H1 (cell line): Measurements from ENCODE around the gene FOLR3. TPM values are rescaled to one million over a fixed set of nuclear protein-coding genes. Genes with fewer than 3 reads are reported as not detected.

ENCODE experiments used
- CTCF ChIA-PET: fragments of 300-600 bp; sonication (Branson Sonifier 250); formaldehyde crosslinking; loops from one replicate; lab custom pipeline; 2021; ENCODE audit not compliant: partially characterized antibody; lab: Charles Lee
- POLR2A ChIA-PET: fragments of 300-600 bp; sonication (Branson Sonifier 250); formaldehyde crosslinking; loops from one replicate; lab custom pipeline; 2021; ENCODE audit warnings: inconsistent platforms; ENCODE audit not compliant: partially characterized antibody; lab: Charles Lee
- DNase-seq, 2 experiments: peaks; one replicate each; pipeline versions ENCODE4 v3.0.0 to v3.0.0-alpha.2; 2010 to 2022; ENCODE audit warnings: low spot score in 2 of 2, low read depth in 1 of 2, mixed read lengths in 1 of 2
- FAIRE-seq: peaks from 2 replicates; lab custom pipeline; 2011; peaks lifted over from hg19 to GRCh38; lab: Jason Lieb, UNC
- H2AFZ ChIP-seq: 2 replicates; pipeline ENCODE4 v1.8.1; 2012; ENCODE audit warnings: low read length, inconsistent platforms
- H2AK5ac ChIP-seq: 2 replicates; pipeline ENCODE4 v1.6.1; 2013; ENCODE audit warnings: low read depth, low read length
- H2BK120ac ChIP-seq: replicated peaks from 2 replicates; pipeline ENCODE3; 2013; ENCODE audit warnings: low read depth, low read length, inconsistent platforms
- H2BK12ac ChIP-seq: 2 replicates; pipeline ENCODE4 v1.6.1; 2013; ENCODE audit warnings: low read depth, low read length
- H2BK15ac ChIP-seq: 2 replicates; pipeline ENCODE4 v1.6.1; 2013; ENCODE audit warnings: low read length
- H2BK20ac ChIP-seq: 2 replicates; pipeline ENCODE4 v1.6.1; 2013; ENCODE audit warnings: low read length
- H2BK5ac ChIP-seq: 2 replicates; pipeline ENCODE4 v1.6.1; 2013; ENCODE audit warnings: low read depth, low read length
- H3K14ac ChIP-seq: 2 replicates; pipeline ENCODE4 v1.6.1; 2013; ENCODE audit warnings: inconsistent platforms; ENCODE audit not compliant: insufficient read length
- H3K18ac ChIP-seq: 2 replicates; pipeline ENCODE4 v1.6.1; 2013; ENCODE audit warnings: low read length; ENCODE audit errors: extremely low read depth
- H3K23ac ChIP-seq: 2 replicates; pipeline ENCODE4 v1.6.1; 2013; ENCODE audit warnings: inconsistent platforms; ENCODE audit not compliant: insufficient read length
- H3K23me2 ChIP-seq: 2 replicates; pipeline ENCODE4 v1.6.1; 2013; ENCODE audit warnings: low read depth, low read length
- H3K27ac ChIP-seq: 2 replicates; pipeline ENCODE4 v1.6.1; 2011; ENCODE audit warnings: low read depth, low read length, inconsistent platforms
- H3K27me3 ChIP-seq, 4 experiments: replicated peaks in 1 of 4; 1 replicate in 1 of 4; 2 replicates in 3 of 4; pipeline versions ENCODE4 v1.6.1 to v1.8.1; 2011 to 2013; ENCODE audit warnings: low read length in 3 of 4, mild to moderate bottlenecking in 3 of 4, inconsistent platforms in 2 of 4, mixed read lengths in 2 of 4, moderate library complexity in 1 of 4; ENCODE audit not compliant: control insufficient read depth in 3 of 4, insufficient read depth in 3 of 4; ENCODE audit errors: extremely low read depth in 1 of 4
- H3K36me3 ChIP-seq, 4 experiments: 2 replicates each; pipeline versions ENCODE4 v1.6.1 to v1.8.1; 2011 to 2013; ENCODE audit warnings: mild to moderate bottlenecking in 4 of 4, low read length in 3 of 4, moderate library complexity in 2 of 4, control low read depth in 1 of 4, inconsistent platforms in 1 of 4; ENCODE audit not compliant: insufficient read depth in 4 of 4, control insufficient read depth in 2 of 4
- H3K4ac ChIP-seq: replicated peaks from 2 replicates; pipeline ENCODE3; 2013; ENCODE audit warnings: low read length, low read depth, mixed read lengths, inconsistent platforms; ENCODE audit not compliant: insufficient read length
- H3K4me1 ChIP-seq, 4 experiments: replicated peaks in 1 of 4; 1 replicate in 1 of 4; 2 replicates in 3 of 4; pipeline versions ENCODE4 v1.6.1 to v1.8.1; 2011 to 2013; ENCODE audit warnings: low read length in 3 of 4, inconsistent platforms in 2 of 4, mixed read lengths in 1 of 4; ENCODE audit not compliant: insufficient read depth in 4 of 4, control insufficient read depth in 3 of 4
- H3K4me2 ChIP-seq, 2 experiments: 2 replicates each; pipeline versions ENCODE4 v1.6.1 to v1.8.1; 2011 to 2013; ENCODE audit warnings: low read depth in 2 of 2, low read length in 2 of 2, control low read depth in 1 of 2, inconsistent platforms in 1 of 2, mild to moderate bottlenecking in 1 of 2; ENCODE audit not compliant: insufficient read depth in 1 of 2
- H3K4me3 ChIP-seq, 4 experiments: fragments of 200-600, 300-600 bp in 1 of 4; sonication (generic), shearing (Covaris generic), sonication (Bioruptor Twin) in 1 of 4; 2 replicates each; pipeline versions ENCODE4 v1.5.1 to v1.8.1; 2011 to 2016; ENCODE audit warnings: low read length in 4 of 4, low read depth in 3 of 4, control low read depth in 2 of 4, inconsistent platforms in 2 of 4, mild to moderate bottlenecking in 2 of 4, mixed read lengths in 1 of 4, moderate library complexity in 1 of 4; ENCODE audit not compliant: insufficient read depth in 2 of 4; ENCODE audit errors: extremely low read depth in 1 of 4
- H3K56ac ChIP-seq: replicated peaks from 2 replicates; pipeline ENCODE3; 2013; ENCODE audit warnings: low read depth, mild to moderate bottlenecking, mixed read lengths, low read length, inconsistent platforms; ENCODE audit not compliant: insufficient read length
- H3K79me1 ChIP-seq: 2 replicates; pipeline ENCODE4 v1.6.1; 2013; ENCODE audit warnings: low read depth, low read length, control low read depth
- H3K79me2 ChIP-seq, 2 experiments: 2 replicates each; pipeline versions ENCODE4 v1.6.1 to v1.8.1; 2012 to 2013; ENCODE audit warnings: low read length in 2 of 2, mild to moderate bottlenecking in 2 of 2, inconsistent platforms in 1 of 2; ENCODE audit not compliant: insufficient read depth in 2 of 2, control insufficient read depth in 1 of 2
- H3K9ac ChIP-seq, 4 experiments: replicated peaks in 1 of 4; 1 replicate in 1 of 4; 2 replicates in 3 of 4; pipeline versions ENCODE4 v1.6.1 to v1.8.1; 2011 to 2013; ENCODE audit warnings: low read depth in 3 of 4, low read length in 3 of 4, control low read depth in 2 of 4, mild to moderate bottlenecking in 2 of 4, moderate library complexity in 2 of 4, inconsistent platforms in 1 of 4; ENCODE audit errors: extremely low read depth in 1 of 4
- H3K9me3 ChIP-seq, 2 experiments: 2 replicates each; pipeline versions ENCODE4 v1.6.1 to v1.8.1; 2012 to 2013; ENCODE audit warnings: mild to moderate bottlenecking in 2 of 2, moderate library complexity in 2 of 2, control low read depth in 1 of 2, inconsistent platforms in 1 of 2, low read depth in 1 of 2, low read length in 1 of 2, mixed read lengths in 1 of 2; ENCODE audit not compliant: insufficient read depth in 2 of 2
- H4K20me1 ChIP-seq, 2 experiments: replicated peaks in 1 of 2; 2 replicates each; pipeline versions ENCODE3 to v1.8.1; 2011 to 2013; ENCODE audit warnings: inconsistent platforms in 2 of 2, low read length in 2 of 2, mild to moderate bottlenecking in 1 of 2; ENCODE audit not compliant: insufficient read depth in 2 of 2, control insufficient read depth in 1 of 2
- H4K5ac ChIP-seq: 2 replicates; pipeline ENCODE4 v1.6.1; 2013; ENCODE audit warnings: low read length, low read depth, mixed read lengths, inconsistent platforms; ENCODE audit not compliant: insufficient read length
- H4K8ac ChIP-seq: 2 replicates; pipeline ENCODE4 v1.8.0; 2013; ENCODE audit warnings: mild to moderate bottlenecking, moderate library complexity, low read length, inconsistent platforms; ENCODE audit not compliant: insufficient read depth; ENCODE audit errors: extremely low read depth
- H4K91ac ChIP-seq: replicated peaks from 2 replicates; pipeline ENCODE3; 2013; ENCODE audit warnings: low read length, mixed read lengths, inconsistent platforms; ENCODE audit not compliant: insufficient read length
- CBX8 ChIP-seq: fragments of 300-800, 300-1000 bp; sonication (generic); IDR thresholded peaks from 2 replicates; pipeline ENCODE4 v1.7.1; 2016; ENCODE audit warnings: low read depth, low read length, borderline replicate concordance
- GABPA ChIP-seq: IDR thresholded peaks from 2 replicates; pipeline ENCODE4 v1.6.1; 2011; ENCODE audit warnings: mild to moderate bottlenecking, low read length, moderate library complexity, borderline replicate concordance; ENCODE audit not compliant: insufficient read depth
- HDAC2 ChIP-seq, 2 experiments: fragments of 300-600 bp in 1 of 2; sonication (generic) in 1 of 2; IDR thresholded peaks; 2 replicates each; pipeline ENCODE4 v1.6.1; 2011 to 2012; ENCODE audit warnings: low read depth in 2 of 2, low read length in 2 of 2, mild to moderate bottlenecking in 2 of 2, moderate library complexity in 2 of 2, borderline replicate concordance in 1 of 2, inconsistent platforms in 1 of 2
- KDM1A ChIP-seq: fragments of 200-600, 300-600 bp; sonication (generic); IDR thresholded peaks from 2 replicates; pipeline ENCODE4 v1.7.1; 2016; ENCODE audit warnings: mild to moderate bottlenecking, low read length, borderline replicate concordance
- RBBP5 ChIP-seq: IDR thresholded peaks from 2 replicates; pipeline ENCODE4 v1.7.1; 2012; ENCODE audit warnings: low read depth, mild to moderate bottlenecking, inconsistent platforms, low read length, moderate library complexity, borderline replicate concordance
- SIX5 ChIP-seq: IDR thresholded peaks from 2 replicates; pipeline ENCODE4 v1.6.1; 2011; ENCODE audit warnings: mild to moderate bottlenecking, low read depth, low read length
- WGBS, 2 experiments: shearing (Covaris generic) in 1 of 2; methylation state at CpG; one replicate each; pipeline versions ENCODE4 v1.1.6 to v1.1.7; 2013 to 2015; ENCODE audit warnings: low lambda C conversion rate in 2 of 2, mixed read lengths in 2 of 2, inconsistent platforms in 1 of 2, low coverage in 1 of 2, missing lambda C conversion rate in 1 of 2; ENCODE audit not compliant: insufficient replicate concordance in 2 of 2, insufficient coverage in 1 of 2, insufficient read length in 1 of 2; ENCODE audit errors: extremely low coverage in 1 of 2, missing lambda C conversion rate in 1 of 2; 5-methylcytosine and 5-hydroxymethylcytosine counted together
- polyA plus RNA-seq, 7 experiments: library from polyadenylated mRNA; depleted of rRNA in 3 of 7; stranded (reverse) in 5 of 7; unstranded in 2 of 7; fragments of >200 nt in 5 of 7; fragments of 200-250 nt in 2 of 7; gene quantifications; 1 replicate in 5 of 7; 2 replicates in 1 of 7; 4 replicates in 1 of 7; pipeline versions ENCODE4 v1.2.1 to v1.2.3, GENCODE V29; 2011 to 2013; ENCODE audit warnings: missing spikeins in 2 of 7, mixed read lengths in 2 of 7
- total RNA-seq: library from RNA; stranded (reverse); fragmentation: NEBNext Ultra II Directional; extraction: Animal tissue kit (Norgen Biotek cat#: 25700); gene quantifications from 2 replicates; pipeline ENCODE4 v1.2.1, GENCODE V29; 2021

The FOLR3 gene
- total and polyA plus RNA-seq, 2 of the 8 experiments (the other 6 are each of a cell fraction or from before 2014, with no cell fraction given): not detected

DNA sequence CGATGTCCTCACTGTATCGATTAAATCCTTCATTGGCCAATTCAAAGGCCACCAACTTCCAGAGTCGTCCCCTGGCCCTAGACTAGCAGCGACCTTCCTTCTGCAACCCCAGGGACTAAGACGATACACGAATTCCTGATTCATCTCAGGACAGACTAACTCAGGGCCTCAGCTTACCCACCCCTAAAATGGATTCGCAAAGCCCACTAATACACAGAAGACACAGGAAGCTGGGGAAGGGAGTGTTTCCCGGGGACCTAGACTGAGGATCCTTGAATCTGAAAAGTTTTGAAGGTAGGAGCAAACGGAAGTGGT lies 32.9 kb upstream of the FOLR3 start:
- no peak overlapping the region for H2AFZ ChIP-seq
- H3K4ac ChIP-seq: peak overlapping the region; percentile 9
- H3K18ac ChIP-seq: peak overlapping the region; percentile 26; the same call in 1 of the 2 replicates
- H2AK5ac ChIP-seq: peak overlapping the region; percentile 65; the same call in 1 of the 2 replicates
- H3K27ac ChIP-seq: peak overlapping the region; percentile 86
- H3K14ac ChIP-seq: peak overlapping the region; percentile 8
- H3K23ac ChIP-seq: no peak overlapping the region
- peaks cover 13% of the 10 kb centered on the region for H3K79me1 ChIP-seq
- H4K20me1 ChIP-seq: peaks cover 2 to 16% of the 10 kb centered on the region in 2 experiments
- FAIRE-seq (no peak), DNase-seq (no peak)
- peak overlapping the region; percentile 59 for H3K56ac ChIP-seq
- peaks cover 6% of the 10 kb centered on the region for H3K23me2 ChIP-seq
- peak overlapping the region; percentile 84 to 91 for H3K4me2 ChIP-seq
- no peaks in the 10 kb centered on the region for H3K9me3 ChIP-seq
- no peak overlapping the region for H4K5ac ChIP-seq
- 13% methylated on average over 9 of the region's 9 CpGs; no CpG with 5 or more reads in 1 of the 2 experiments for WGBS, 2 experiments
- H2BK15ac ChIP-seq: no peak overlapping the region
- peak overlapping the region; percentile 95 to 98 (median 97) for H3K4me3 ChIP-seq
- peaks cover 3 to 14% (median 5%) of the 10 kb centered on the region in 4 experiments; a peak in 6 of 7 replicates for H3K4me1 ChIP-seq
- H4K91ac ChIP-seq: peak overlapping the region; percentile 38
- peak overlapping the region; percentile 88 to 98 (median 95) for H3K9ac ChIP-seq
- ChIA-PET CTCF (interaction anchor here (1.0 to 14.0 kb wide), 5 partner anchors 12 to 332 kb away, joined by 4 to 423 read pairs (median 6); partner anchors contain the start of gene CLPB), POLR2A (interaction anchor here (0.6 to 14.4 kb wide), 6 partner anchors 9 to 78 kb away, joined by 3 to 144 read pairs (median 22); partner anchors contain the start of genes ANAPC15 and LRRC51)
- no peak overlapping the region for H2BK120ac ChIP-seq
- H3K36me3 ChIP-seq: peaks cover 18 to 22% (median 20%) of the 10 kb centered on the region in 4 experiments
- peak overlapping the region; percentile 73; the same call in 1 of the 2 replicates for H2BK5ac ChIP-seq
- peak overlapping the region; percentile 88; the same call in 1 of the 2 replicates for H4K8ac ChIP-seq
- H2BK20ac ChIP-seq: no peak overlapping the region
- H2BK12ac ChIP-seq: no peak overlapping the region
- TF ChIP-seq GABPA: no peak; the same call in 1 of the 2 replicates
- TF ChIP-seq CBX8: no peak
- TF ChIP-seq RBBP5: no peak
- no peak for TF ChIP-seq SIX5
- peak; percentile 61; the same call in 1 of the 2 replicates for TF ChIP-seq KDM1A
- peak in 1 of 2 experiments; percentile 57; a peak in 1 of 4 replicates for TF ChIP-seq HDAC2 (IDR thresholded peaks at IDR 0.05; ENCODE audit: borderline replicate concordance in 1 of 2, low read depth in 2 of 2, low read length in 2 of 2)
- peaks cover 10 to 34% of the 10 kb centered on the region in 2 experiments for H3K79me2 ChIP-seq
- no peaks in the 10 kb centered on the region for H3K27me3 ChIP-seq
